ENCODE results near the gene C10orf90.

The C10orf90 gene

DNA sequence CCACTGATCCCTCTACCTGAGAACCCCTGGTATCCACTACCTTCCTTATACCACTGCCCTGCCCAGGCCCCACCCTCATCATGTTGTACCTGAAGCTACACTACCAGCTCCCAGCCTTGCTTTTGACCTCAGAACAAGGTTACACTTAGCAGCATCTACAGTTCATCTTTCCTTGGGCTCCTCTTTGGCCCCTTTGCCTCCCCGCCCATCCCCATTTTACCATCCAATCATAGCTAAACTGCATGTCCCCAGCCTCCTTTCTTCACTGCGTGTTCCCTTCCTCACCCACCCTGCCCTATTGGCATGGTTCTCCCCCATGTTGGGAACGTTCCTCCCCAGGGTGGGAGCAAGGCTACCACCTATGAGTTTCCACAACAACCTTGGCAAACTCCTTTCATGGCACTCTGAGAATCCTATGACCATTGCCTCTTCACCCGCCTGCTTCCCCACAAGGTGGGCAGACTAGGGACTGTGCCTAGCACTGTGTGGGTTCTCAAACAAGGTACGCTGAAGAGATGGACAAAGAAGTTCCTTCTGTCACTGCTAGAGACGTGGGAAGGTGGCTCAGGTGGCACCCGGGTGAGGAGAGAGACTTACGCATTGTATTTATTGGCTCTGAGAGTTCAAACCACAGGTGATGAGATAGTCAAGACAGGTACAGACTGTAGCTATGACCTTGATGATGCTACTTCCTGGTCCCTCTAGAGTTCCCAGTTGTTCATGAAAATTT lies 215.3 kb downstream of the C10orf90 start:
- in situ Hi-C loops (cut with MboI; ENCODE audit: low sequenced_read_pairs, unreplicated experiment): no loop called here
- TF ChIP-seq, protein P1, sequence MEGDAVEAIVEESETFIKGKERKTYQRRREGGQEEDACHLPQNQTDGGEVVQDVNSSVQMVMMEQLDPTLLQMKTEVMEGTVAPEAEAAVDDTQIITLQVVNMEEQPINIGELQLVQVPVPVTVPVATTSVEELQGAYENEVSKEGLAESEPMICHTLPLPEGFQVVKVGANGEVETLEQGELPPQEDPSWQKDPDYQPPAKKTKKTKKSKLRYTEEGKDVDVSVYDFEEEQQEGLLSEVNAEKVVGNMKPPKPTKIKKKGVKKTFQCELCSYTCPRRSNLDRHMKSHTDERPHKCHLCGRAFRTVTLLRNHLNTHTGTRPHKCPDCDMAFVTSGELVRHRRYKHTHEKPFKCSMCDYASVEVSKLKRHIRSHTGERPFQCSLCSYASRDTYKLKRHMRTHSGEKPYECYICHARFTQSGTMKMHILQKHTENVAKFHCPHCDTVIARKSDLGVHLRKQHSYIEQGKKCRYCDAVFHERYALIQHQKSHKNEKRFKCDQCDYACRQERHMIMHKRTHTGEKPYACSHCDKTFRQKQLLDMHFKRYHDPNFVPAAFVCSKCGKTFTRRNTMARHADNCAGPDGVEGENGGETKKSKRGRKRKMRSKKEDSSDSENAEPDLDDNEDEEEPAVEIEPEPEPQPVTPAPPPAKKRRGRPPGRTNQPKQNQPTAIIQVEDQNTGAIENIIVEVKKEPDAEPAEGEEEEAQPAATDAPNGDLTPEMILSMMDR (IDR thresholded peaks at IDR 0.05; ENCODE audit: borderline replicate concordance, control extremely low read depth, extremely low read depth, insufficient read depth, missing control alignments): no peak
- DNase-seq (ENCODE audit: low spot score): no peak

DNA sequence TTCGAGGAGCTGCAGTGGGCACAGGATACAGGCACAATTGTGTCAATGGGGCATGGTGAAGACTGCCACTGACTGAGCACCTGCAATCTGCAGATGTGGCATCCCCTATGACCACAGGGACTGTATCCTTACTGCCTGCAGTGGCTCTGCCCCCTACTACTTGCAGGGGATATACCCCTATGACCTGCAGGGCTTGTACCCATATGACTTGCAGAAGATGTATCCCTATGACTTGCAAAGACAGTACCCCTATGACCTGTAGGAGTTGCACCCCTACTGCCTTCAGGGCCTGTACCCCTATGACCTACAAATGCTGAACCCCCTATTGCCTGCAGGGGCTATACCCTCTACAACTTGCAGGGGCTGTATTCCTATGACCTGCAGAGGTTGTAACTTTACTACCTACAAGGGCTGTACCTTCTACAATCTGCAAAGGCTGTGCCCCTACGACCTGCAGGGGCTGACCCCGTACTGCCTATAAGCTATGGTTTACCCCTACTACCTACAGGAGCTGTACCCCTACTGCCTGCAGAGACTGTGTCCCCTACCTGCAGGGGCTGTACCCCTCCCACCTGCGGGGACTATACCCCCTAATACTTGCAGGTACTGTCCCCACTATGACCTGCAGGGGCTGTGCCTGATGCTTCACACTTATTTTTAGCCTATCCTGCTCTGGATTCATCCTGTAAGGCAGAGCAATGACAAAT lies 216.3 kb downstream of the C10orf90 start:
- no peak for DNase-seq (ENCODE audit: low spot score)
- TF ChIP-seq, protein P1 (IDR thresholded peaks at IDR 0.05; ENCODE audit: borderline replicate concordance, control extremely low read depth, extremely low read depth, insufficient read depth, missing control alignments): no peak
- in situ Hi-C loops (cut with MboI; ENCODE audit: low sequenced_read_pairs, unreplicated experiment): no loop called here

DNA sequence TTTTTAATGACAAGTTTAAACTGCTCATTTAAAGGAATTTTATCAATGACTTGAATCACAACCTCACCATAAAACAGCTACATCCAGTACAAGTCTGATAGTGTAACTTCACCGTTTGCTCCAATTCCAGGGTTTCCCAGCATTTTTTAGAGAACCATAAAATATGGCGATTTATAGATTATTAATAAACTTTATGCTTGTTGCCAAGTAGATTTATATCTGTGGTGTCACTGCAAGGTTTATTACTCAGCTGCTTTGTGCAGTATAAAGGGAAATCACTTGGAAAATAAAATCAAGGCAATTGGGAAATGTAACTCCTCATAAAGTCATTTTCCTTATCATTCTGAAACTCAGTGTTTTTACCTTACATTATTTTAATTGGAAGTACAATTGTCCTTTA lies 218.2 kb downstream of the C10orf90 start:
- TF ChIP-seq, protein P1 (IDR thresholded peaks at IDR 0.05; ENCODE audit: borderline replicate concordance, control extremely low read depth, extremely low read depth, insufficient read depth, missing control alignments): no peak
- in situ Hi-C loops (cut with MboI; ENCODE audit: low sequenced_read_pairs, unreplicated experiment): no loop called here
- DNase-seq (ENCODE audit: low spot score): no peak

DNA sequence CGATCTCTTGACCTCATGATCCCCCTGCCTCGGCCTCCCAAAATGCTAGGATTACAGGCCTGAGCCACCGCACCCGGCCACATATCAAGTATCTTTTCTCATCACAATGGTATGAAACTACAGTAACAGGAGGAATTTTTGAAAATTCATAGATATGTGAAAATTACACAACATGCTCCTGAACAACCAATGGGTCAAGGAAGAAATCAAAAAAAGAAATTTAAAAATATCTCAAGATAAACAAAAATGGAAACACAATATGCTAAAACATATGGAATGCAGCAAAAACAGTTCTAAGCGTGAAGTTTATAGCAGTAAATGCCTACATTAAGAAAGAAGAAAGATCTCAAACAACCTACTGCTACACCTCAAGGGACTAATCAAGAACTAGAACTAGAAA lies 222.4 kb downstream of the C10orf90 start:
- in situ Hi-C loops (cut with MboI; ENCODE audit: low sequenced_read_pairs, unreplicated experiment): no loop called here
- no peak for DNase-seq (ENCODE audit: low spot score)
- TF ChIP-seq, protein P1 (IDR thresholded peaks at IDR 0.05; ENCODE audit: borderline replicate concordance, control extremely low read depth, extremely low read depth, insufficient read depth, missing control alignments): no peak

DNA sequence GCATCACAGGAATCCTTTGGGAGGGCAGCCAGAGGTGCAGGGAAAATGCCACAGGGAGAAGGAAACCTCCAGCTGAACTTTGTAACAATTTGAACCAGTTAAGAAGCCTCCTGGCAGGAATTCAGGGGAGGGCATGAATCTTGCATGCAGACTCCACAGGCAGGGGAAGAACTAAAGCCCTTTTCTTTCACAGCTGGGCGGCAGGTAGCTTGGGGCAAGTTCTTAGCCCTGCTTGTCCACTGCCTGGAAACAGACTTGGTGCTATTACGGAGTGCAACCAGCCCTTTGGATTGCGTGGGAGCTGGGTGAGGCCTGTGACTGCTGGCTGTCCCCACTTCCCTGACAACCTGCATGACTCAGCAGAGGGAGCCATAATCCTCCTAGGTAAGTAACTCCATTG lies 230.6 kb downstream of the C10orf90 start:
- DNase-seq (ENCODE audit: low spot score): no peak
- in situ Hi-C loops (cut with MboI; ENCODE audit: low sequenced_read_pairs, unreplicated experiment): no loop called here
- TF ChIP-seq, protein P1 (IDR thresholded peaks at IDR 0.05; ENCODE audit: borderline replicate concordance, control extremely low read depth, extremely low read depth, insufficient read depth, missing control alignments): no peak

DNA sequence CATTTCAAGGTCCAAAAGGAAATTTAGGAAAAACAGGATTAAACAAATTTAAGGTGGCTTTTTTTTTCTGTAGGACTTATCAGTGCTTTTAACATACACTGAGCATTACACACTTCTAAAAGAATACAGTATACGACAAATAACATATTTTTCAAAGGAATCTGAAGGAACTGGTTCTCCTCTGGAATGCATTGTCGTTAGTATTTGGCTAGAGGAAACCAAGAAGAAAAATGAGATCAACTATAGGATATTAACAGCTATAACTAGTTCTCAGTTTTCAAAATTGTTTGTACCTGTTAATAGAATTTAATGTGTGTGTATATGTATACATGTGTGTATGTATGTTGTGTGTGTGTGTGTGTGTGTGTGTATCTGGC lies 232.1 kb downstream of the C10orf90 start:
- TF ChIP-seq, protein P1 (IDR thresholded peaks at IDR 0.05; ENCODE audit: borderline replicate concordance, control extremely low read depth, extremely low read depth, insufficient read depth, missing control alignments): no peak
- in situ Hi-C loops (cut with MboI; ENCODE audit: low sequenced_read_pairs, unreplicated experiment): no loop called here
- DNase-seq (ENCODE audit: low spot score): no peak
